NT2/D1 (cell line): ENCODE data around the gene ZSCAN21.

ENCODE experiments used
- SUZ12 ChIP-seq: IDR thresholded peaks from 2 replicates; pipeline ENCODE4 v1.6.1; 2011; ENCODE audit not compliant: insufficient read length, insufficient read depth; ENCODE audit errors: extremely low read depth
- YY1 ChIP-seq: IDR thresholded peaks from 2 replicates; pipeline ENCODE4 v1.6.1; 2011; ENCODE audit not compliant: insufficient read length, insufficient read depth

GRCh38 chr7:100072462-100072861 is 22.9 kb downstream of the ZSCAN21 start:
- TF ChIP-seq YY1 (no peak), SUZ12 (no peak)
